ENCODE results near the gene PRPF40B.
A peak's percentile ranks its signal among the peaks of the same experiment; 100 is the strongest.
"Not testable (repeated sequence)": the region's sequence is repeated elsewhere in the genome, so short reads cannot be mapped to it uniquely, and the experiment has no call there.

The PRPF40B gene

GRCh38 chr12:49609875-49610154, 13.5 kb upstream of the PRPF40B start:
- no peak for DNase-seq

DNA sequence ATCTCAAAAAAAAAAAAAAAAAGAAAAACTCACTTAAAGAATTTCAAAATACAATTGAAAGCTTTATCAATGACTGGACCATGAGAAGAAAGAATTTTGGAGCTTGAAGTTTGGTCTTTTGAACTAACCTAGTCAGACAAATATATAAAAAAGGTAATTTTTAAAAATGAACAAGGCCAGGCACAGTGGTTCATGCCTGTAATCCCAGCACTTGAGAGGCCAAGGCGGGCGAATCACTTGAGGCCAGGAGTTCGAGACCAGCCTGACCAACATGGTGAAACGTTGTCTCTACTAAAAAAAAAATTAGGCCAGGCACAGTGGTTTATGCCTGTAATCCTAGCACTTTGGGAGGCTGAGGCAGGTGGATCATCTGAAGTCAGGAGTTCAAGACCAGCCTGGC, 12.6 kb upstream of the PRPF40B start:
- DNase-seq: not testable (repeated sequence)

- no peak for DNase-seq
These were observed 11.2 kb upstream of the PRPF40B start for GRCh38 chr12:49612210-49612609.

DNA sequence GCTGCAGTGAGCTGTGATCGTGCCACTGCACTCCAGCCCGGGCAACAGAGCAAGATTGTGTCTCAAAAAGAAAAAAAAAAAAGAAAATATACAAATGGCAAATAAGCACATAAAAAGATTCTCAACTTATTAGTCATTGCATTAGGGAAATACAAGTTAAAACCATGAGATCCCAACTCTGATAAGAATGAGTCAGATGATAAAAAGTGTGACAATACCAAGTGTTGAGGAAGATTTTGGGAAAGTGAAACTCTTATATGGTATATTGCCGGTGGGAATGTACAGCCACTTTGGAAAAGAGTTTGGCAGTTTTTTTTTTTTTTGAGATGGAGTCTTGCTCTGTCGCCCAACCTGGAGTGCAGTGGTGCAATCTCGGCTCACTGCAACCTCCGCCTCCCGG, 7.6 kb upstream of the PRPF40B start:
- peak in 2 of 3 donors; percentile 44 to 60 for DNase-seq

GRCh38 chr12:49616533-49617219, 6.7 kb upstream of the PRPF40B start:
- no peak for DNase-seq

GRCh38 chr12:49618576-49618975, 4.8 kb upstream of the PRPF40B start:
- no peak for DNase-seq

GRCh38 chr12:49619286-49619685, 4.1 kb upstream of the PRPF40B start:
- DNase-seq: no peak

GRCh38 chr12:49621651-49622500, 1.5 kb upstream of the PRPF40B start:
- DNase-seq: peak in 1 of 3 donors; percentile 36

DNA sequence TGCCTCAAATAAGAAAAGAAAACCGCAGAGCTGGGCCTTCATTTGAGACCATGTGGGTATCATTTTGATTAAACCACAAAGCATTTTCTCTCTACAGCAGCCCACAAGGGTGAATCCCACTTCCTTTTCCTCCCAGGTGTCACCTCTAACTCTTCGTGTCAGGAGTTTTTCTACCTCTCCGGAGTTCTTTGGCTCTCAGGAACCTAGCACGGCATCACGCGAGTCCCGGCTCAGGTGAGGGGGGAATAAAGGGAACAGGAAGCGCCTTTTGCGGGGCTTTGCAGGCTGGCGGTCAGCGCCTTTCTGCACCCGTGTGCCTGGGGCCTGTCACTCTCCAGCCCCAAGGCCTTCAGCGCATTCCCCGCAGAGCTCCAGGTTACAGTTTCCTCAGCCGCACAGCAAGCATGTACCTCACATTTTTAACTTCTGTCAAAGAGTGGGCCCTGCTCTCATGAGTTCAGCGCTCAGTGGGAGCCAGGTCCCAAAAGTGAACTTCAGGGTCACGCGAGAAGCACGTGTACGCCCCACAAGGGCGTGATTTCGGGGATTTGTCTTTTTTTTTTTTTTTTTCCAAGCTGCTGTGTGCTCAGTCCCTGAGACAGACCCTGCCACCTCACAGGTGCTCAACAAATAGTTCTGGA, 740 bp upstream of the PRPF40B start:
- DNase-seq: peak in 2 of 3 donors; percentile 38 to 40

- DNase-seq: no peak
These were observed 1.7 kb downstream of the PRPF40B start for GRCh38 chr12:49624921-49625577.

- DNase-seq: peak; percentile 61 to 64 (median 63)
These were observed 2.9 kb downstream of the PRPF40B start for GRCh38 chr12:49626169-49626835.

GRCh38 chr12:49626836-49627235, 3.5 kb downstream of the PRPF40B start:
- no peak for DNase-seq

- DNase-seq: peak in 1 of 3 donors; percentile 39
These were observed 4.5 kb downstream of the PRPF40B start for GRCh38 chr12:49627752-49628360.

GRCh38 chr12:49631336-49631907, 8.1 kb downstream of the PRPF40B start:
- DNase-seq: no peak

- no peak for DNase-seq
These were observed 9.0 kb downstream of the PRPF40B start for GRCh38 chr12:49632401-49632800.

- DNase-seq: no peak
These were observed 9.8 kb downstream of the PRPF40B start for GRCh38 chr12:49632986-49633702.

- DNase-seq: no peak
These were observed 10.5 kb downstream of the PRPF40B start for GRCh38 chr12:49633703-49634345.

DNA sequence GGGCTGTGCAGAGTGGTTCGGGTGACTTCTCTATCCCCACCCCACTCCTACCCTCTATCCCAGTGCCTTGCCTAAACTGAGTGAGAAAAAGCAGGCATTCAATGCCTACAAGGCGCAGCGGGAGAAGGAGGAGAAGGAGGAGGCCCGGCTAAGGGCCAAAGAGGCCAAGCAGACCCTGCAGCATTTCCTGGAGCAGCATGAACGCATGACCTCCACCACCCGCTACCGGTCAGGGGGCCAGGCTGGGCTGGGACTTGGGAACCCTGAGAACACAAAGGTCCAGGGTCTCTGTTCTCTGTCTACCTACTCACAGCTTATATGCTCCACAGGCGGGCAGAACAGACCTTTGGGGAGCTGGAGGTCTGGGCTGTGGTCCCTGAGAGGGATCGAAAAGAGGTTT, 11.7 kb downstream of the PRPF40B start:
- DNase-seq: no peak

DNA sequence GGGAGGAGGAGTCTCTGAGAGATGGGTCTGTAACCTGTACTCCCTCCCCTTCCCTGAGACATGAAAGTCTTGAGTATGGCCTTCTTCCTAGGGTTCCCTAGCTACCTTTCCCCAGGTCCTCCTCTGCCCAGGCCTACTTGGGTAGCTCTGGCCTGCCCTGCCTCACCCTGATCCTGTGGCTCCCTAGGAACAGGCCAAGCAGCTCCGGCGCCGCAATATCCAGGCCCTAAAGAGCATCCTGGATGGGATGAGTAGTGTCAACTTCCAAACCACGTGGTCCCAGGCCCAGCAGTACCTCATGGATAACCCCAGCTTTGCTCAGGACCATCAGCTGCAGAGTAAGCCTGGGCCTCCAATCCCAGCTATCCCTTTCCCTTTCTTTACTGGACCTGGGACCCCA, 12.3 kb downstream of the PRPF40B start:
- no peak for DNase-seq

DNA sequence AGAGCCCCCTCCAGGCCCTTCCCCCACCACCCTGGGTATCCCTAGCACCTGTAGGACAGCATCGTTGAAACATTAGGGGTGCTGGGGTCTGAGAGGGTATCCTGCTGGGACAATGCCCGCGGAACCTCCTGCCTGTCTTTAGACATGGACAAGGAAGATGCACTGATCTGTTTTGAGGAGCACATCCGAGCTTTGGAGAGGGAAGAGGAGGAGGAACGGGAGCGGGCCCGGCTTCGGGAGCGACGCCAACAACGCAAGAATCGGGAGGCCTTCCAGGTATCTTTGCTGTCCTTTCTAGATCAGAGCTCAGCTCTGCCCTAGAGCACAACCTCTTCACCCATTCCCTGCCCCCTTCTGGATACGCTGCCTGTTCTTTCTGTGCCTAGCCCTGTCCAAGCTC, 13.2 kb downstream of the PRPF40B start:
- DNase-seq: no peak
